Peyer's patch (tissue), 4 donors: ENCODE data around the gene ANKRD35.

Experiments used
- CTCF ChIP-seq, 6 experiments: fragments of 450-650 bp in 4 of 6; fragments of 200-600 bp in 2 of 6; sonication (generic) in 1 of 6; IDR thresholded peaks; one replicate each; pipeline ENCODE4 v1.5.1; 2017 to 2019; ENCODE audit warnings: antibody characterized with exemption in 6 of 6, mild to moderate bottlenecking in 3 of 6, moderate library complexity in 1 of 6
- POLR2A ChIP-seq, 2 donors: fragments of 450-650 bp; IDR thresholded peaks; one replicate each; pipeline ENCODE4 v1.5.1; 2017; ENCODE audit warnings: antibody characterized with exemption in 2 of 2, mild to moderate bottlenecking in 2 of 2, moderate library complexity in 2 of 2

GRCh38 chr1:145845144-145845513 lies 40.5 kb downstream of the ANKRD35 start:
- no peak for TF ChIP-seq CTCF (IDR thresholded peaks at IDR 0.05)
- TF ChIP-seq POLR2A (IDR thresholded peaks at IDR 0.05), result no peak
